GM23338 (cell line): Measurements from ENCODE around the gene MLLT1. TPM values are rescaled to one million over a fixed set of nuclear protein-coding genes. Genes with fewer than 3 reads are reported as not detected.
A peak's percentile ranks its signal among the peaks of the same experiment; 100 is the strongest.

Experiments
- ATAC-seq: fragments of 200-7000 bp; cut with Tn5 transposase; 3 replicates; pipeline ENCODE4 v1.9.1; 2020
- DNase-seq: peaks from one replicate; pipeline ENCODE4 v3.0.0-alpha.2; 2015; ENCODE audit warnings: low spot score
- H2AFZ ChIP-seq: fragments of 200-600 bp; sonication (generic); 2 replicates; pipeline ENCODE4 v1.8.0; 2016; ENCODE audit warnings: antibody characterized with exemption, mild to moderate bottlenecking, moderate library complexity
- H3F3A ChIP-seq: fragments of 200-600 bp; sonication (generic); replicated peaks from 2 replicates; pipeline ENCODE4 v1.8.0; 2017; ENCODE audit warnings: antibody characterized with exemption, mixed run types, low read depth
- H3K27ac ChIP-seq: fragments of 200-600 bp; sonication (generic); 2 replicates; pipeline ENCODE4 v1.6.1; 2016; ENCODE audit warnings: low read depth
- H3K27me3 ChIP-seq: fragments of 200-600 bp; sonication (generic); 2 replicates; pipeline ENCODE4 v1.8.0; 2016; ENCODE audit warnings: mild to moderate bottlenecking, mixed run types, moderate library complexity; ENCODE audit not compliant: insufficient read depth
- H3K36me3 ChIP-seq: fragments of 200-600 bp; sonication (generic); 2 replicates; pipeline ENCODE4 v1.8.0; 2016; ENCODE audit warnings: mild to moderate bottlenecking; ENCODE audit not compliant: insufficient read depth
- H3K4me1 ChIP-seq: fragments of 200-600 bp; sonication (generic); 2 replicates; pipeline ENCODE4 v1.8.0; 2016; ENCODE audit warnings: mild to moderate bottlenecking, moderate library complexity; ENCODE audit not compliant: insufficient read depth
- H3K4me2 ChIP-seq: fragments of 200-600 bp; sonication (generic); 2 replicates; pipeline ENCODE4 v1.7.1; 2017; ENCODE audit warnings: mixed run types
- H3K4me3 ChIP-seq: fragments of 200-600 bp; sonication (generic); 2 replicates; pipeline ENCODE4 v1.6.1; 2016; ENCODE audit warnings: mixed run types
- H3K79me2 ChIP-seq: fragments of 200-600 bp; sonication (generic); replicated peaks from 2 replicates; pipeline ENCODE4 v1.8.0; 2017; ENCODE audit warnings: mild to moderate bottlenecking; ENCODE audit not compliant: insufficient read depth
- H3K9me2 ChIP-seq: fragments of 200-600 bp; sonication (generic); 2 replicates; pipeline ENCODE4 v1.8.0; 2017; ENCODE audit not compliant: insufficient read depth
- H4K20me1 ChIP-seq: fragments of 200-600 bp; sonication (generic); replicated peaks from 2 replicates; pipeline ENCODE4 v1.8.0; 2017; ENCODE audit warnings: mild to moderate bottlenecking; ENCODE audit not compliant: insufficient read depth
- H3K27ac Mint-ChIP-seq: 2 replicates; pipeline ENCODE4 v1.8.0; 2020; ENCODE audit warnings: inconsistent platforms, mild to moderate bottlenecking, moderate library complexity, mixed read lengths
- H3K27me3 Mint-ChIP-seq: 3 replicates; pipeline ENCODE4 v1.8.0; 2022; ENCODE audit warnings: low read depth, mild to moderate bottlenecking, moderate library complexity, mixed read lengths, inconsistent platforms; ENCODE audit not compliant: insufficient read depth, poor library complexity
- H3K36me3 Mint-ChIP-seq: 3 replicates; pipeline ENCODE4 v1.8.0; 2021; ENCODE audit warnings: low read depth, mild to moderate bottlenecking, inconsistent platforms, moderate library complexity, mixed read lengths
- H3K4me1 Mint-ChIP-seq: 3 replicates; pipeline ENCODE4 v1.8.0; 2020; ENCODE audit warnings: mild to moderate bottlenecking, inconsistent platforms, mixed read lengths
- H3K4me3 Mint-ChIP-seq: 3 replicates; pipeline ENCODE4 v1.8.0; 2021; ENCODE audit warnings: moderate library complexity, mild to moderate bottlenecking, inconsistent platforms, mixed read lengths
- H3K9me3 Mint-ChIP-seq: 3 replicates; pipeline ENCODE4 v1.8.0; 2020; ENCODE audit warnings: moderate library complexity, mild to moderate bottlenecking, inconsistent platforms, mixed read lengths
- CREB1 ChIP-seq: fragments of 250-450 bp; sonication (Bioruptor Pico); IDR thresholded peaks from 2 replicates; pipeline ENCODE4 v1.5.0; 2020; ENCODE audit warnings: low read depth, mild to moderate bottlenecking, moderate library complexity
- EZH2 ChIP-seq: fragments of 200-600 bp; sonication (generic); IDR thresholded peaks from one replicate; pipeline ENCODE4 v1.8.0; 2017; ENCODE audit warnings: antibody characterized with exemption, mild to moderate bottlenecking, low read depth; ENCODE audit not compliant: unreplicated experiment
- JUNB ChIP-seq: IDR thresholded peaks from one replicate; pipeline ENCODE4 v1.6.1; 2016; ENCODE audit warnings: antibody characterized with exemption; ENCODE audit not compliant: unreplicated experiment
- NANOG ChIP-seq: IDR thresholded peaks from 2 replicates; pipeline ENCODE4 v1.6.1; 2016; ENCODE audit warnings: antibody characterized with exemption, borderline replicate concordance
- POLR2AphosphoS5 ChIP-seq: IDR thresholded peaks from 2 replicates; pipeline ENCODE4 v1.6.1; 2016; ENCODE audit warnings: antibody characterized with exemption, low read depth
- STAT1 ChIP-seq: IDR thresholded peaks from one replicate; pipeline ENCODE4 v1.6.1; 2016; ENCODE audit warnings: antibody characterized with exemption; ENCODE audit not compliant: unreplicated experiment
- ZNF331 ChIP-seq: fragments of 250-450 bp; sonication (Bioruptor Pico); IDR thresholded peaks from 2 replicates; pipeline ENCODE4 v1.5.0; 2020; ENCODE audit warnings: low read depth, mild to moderate bottlenecking, moderate library complexity
- polyA plus RNA-seq: library from polyadenylated mRNA; unstranded; fragments of >200 nt; fragmentation: Nextera tagmentation; extraction: Ambion mirVana; gene quantifications from 2 replicates; pipeline ENCODE4 v1.2.1, GENCODE V29; 2016
- total RNA-seq: library from RNA; depleted of rRNA; stranded (reverse); fragments of >200 nt; shearing (Covaris generic); gene quantifications from 2 replicates; pipeline ENCODE4 v1.2.3, GENCODE V29; 2014
- TF ChIP-seq, protein P1 (sequence below): IDR thresholded peaks from 2 replicates; pipeline ENCODE4 v1.6.1; 2016; ENCODE audit warnings: antibody characterized with exemption
- TF ChIP-seq, protein P2 (sequence below), 2 experiments: fragments of 200-600 bp in 1 of 2; sonication (generic) in 1 of 2; conservative IDR thresholded peaks; 2 replicates each; pipeline versions ENCODE4 v1.5.1 to v1.6.1; 2016 to 2017; ENCODE audit warnings: antibody characterized with exemption in 2 of 2, low read depth in 2 of 2, mild to moderate bottlenecking in 2 of 2, moderate library complexity in 1 of 2
- TF ChIP-seq, protein P3 (sequence below): IDR thresholded peaks from one replicate; pipeline ENCODE4 v1.6.1; 2018; ENCODE audit warnings: antibody characterized with exemption; ENCODE audit not compliant: unreplicated experiment

MLLT1 gene
- total and polyA plus RNA-seq, 2 experiments from 2014 or later: 17.8 to 23.4 TPM

DNA sequence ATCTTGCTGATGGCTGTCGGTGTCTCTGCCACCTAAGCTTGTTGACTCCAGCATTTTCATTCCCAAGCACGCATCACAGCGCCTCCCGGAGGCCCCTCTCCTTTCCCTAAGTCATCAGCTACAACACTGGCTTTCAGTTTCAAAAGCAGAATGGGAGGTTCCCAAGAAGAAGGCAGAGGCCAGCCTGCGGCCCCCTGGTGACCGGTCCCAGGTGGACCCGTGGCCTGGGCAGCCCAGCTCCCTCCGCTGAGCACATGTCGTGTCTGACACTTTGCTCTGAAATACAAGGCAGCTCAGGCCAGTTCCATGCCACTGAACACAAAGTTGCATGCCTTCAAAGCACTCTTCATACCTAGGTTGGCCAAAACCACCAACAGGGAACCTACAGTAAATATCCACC, 8.5 kb downstream of the MLLT1 start:
- Mint-ChIP-seq H3K27ac (peak overlapping the region; percentile 64), H3K36me3 (peaks cover 33% of the 10 kb centered on the region), H3K4me1 (peaks cover 57% of the 10 kb centered on the region), H3K27me3 (peaks cover 8% of the 10 kb centered on the region), H3K9me3 (no peaks in the 10 kb centered on the region), H3K4me3 (no peak overlapping the region)
- Histone ChIP-seq H3K79me2 (peaks cover 94% of the 10 kb centered on the region), H4K20me1 (peaks cover 48% of the 10 kb centered on the region), H3F3A (0 out of 2 replicates have a peak, but pooled peaks cover 3% of the 10 kb centered on the region), H3K27ac (peak overlapping the region; percentile 93; the same call in 1 of the 2 replicates), H3K4me2 (peak overlapping the region; percentile 75), H3K4me1 (peaks cover 47% of the 10 kb centered on the region), H3K4me3 (peak overlapping the region; percentile 38; the same call in 1 of the 2 replicates), H3K9me2 (no peaks in the 10 kb centered on the region), H2AFZ (no peak overlapping the region), H3K36me3 (peaks cover 9% of the 10 kb centered on the region; the same call in 1 of the 2 replicates), H3K27me3 (no peaks in the 10 kb centered on the region)
- DNase-seq: peak; percentile 62
- ATAC-seq: peak; percentile 52
- TF ChIP-seq EZH2 (no peak), JUNB (no peak), POLR2AphosphoS5 (no peak)
- TF ChIP-seq, protein P1, sequence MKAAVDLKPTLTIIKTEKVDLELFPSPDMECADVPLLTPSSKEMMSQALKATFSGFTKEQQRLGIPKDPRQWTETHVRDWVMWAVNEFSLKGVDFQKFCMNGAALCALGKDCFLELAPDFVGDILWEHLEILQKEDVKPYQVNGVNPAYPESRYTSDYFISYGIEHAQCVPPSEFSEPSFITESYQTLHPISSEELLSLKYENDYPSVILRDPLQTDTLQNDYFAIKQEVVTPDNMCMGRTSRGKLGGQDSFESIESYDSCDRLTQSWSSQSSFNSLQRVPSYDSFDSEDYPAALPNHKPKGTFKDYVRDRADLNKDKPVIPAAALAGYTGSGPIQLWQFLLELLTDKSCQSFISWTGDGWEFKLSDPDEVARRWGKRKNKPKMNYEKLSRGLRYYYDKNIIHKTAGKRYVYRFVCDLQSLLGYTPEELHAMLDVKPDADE: no peak
- TF ChIP-seq, protein P2, sequence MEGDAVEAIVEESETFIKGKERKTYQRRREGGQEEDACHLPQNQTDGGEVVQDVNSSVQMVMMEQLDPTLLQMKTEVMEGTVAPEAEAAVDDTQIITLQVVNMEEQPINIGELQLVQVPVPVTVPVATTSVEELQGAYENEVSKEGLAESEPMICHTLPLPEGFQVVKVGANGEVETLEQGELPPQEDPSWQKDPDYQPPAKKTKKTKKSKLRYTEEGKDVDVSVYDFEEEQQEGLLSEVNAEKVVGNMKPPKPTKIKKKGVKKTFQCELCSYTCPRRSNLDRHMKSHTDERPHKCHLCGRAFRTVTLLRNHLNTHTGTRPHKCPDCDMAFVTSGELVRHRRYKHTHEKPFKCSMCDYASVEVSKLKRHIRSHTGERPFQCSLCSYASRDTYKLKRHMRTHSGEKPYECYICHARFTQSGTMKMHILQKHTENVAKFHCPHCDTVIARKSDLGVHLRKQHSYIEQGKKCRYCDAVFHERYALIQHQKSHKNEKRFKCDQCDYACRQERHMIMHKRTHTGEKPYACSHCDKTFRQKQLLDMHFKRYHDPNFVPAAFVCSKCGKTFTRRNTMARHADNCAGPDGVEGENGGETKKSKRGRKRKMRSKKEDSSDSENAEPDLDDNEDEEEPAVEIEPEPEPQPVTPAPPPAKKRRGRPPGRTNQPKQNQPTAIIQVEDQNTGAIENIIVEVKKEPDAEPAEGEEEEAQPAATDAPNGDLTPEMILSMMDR (conservative IDR thresholded peaks at IDR 0.05; ENCODE audit: low read depth in 2 of 2): peak; percentile 56

DNA sequence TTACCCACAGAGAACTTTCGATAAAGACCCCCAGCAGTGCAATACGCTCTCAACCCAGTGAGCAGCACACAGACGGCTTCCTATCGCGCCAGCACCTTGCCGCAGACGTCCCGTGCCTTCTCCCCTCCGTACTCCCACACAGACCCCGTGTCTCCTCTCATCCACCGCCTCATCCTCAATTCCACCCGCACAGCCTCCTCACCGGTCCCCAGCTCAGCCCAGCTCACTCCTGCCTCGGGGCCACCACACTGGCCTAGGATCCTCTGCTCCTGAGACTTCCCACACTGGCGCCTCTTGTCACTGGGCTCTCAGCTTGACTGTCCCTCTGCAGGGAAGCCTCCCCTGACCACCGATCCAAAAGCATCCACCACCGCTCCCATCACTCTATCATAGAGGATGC, 9.0 kb downstream of the MLLT1 start:
- Histone ChIP-seq H3K79me2 (peaks cover 94% of the 10 kb centered on the region), H3K4me1 (peaks cover 47% of the 10 kb centered on the region), H3K27me3 (no peaks in the 10 kb centered on the region), H3K36me3 (peaks cover 9% of the 10 kb centered on the region; the same call in 1 of the 2 replicates), H3K4me3 (no peak overlapping the region), H4K20me1 (peaks cover 45% of the 10 kb centered on the region), H2AFZ (no peak overlapping the region), H3F3A (0 out of 2 replicates have a peak, but pooled peaks cover 3% of the 10 kb centered on the region), H3K9me2 (no peaks in the 10 kb centered on the region), H3K4me2 (no peak overlapping the region), H3K27ac (peak overlapping the region; percentile 93; the same call in 1 of the 2 replicates)
- Mint-ChIP-seq H3K9me3 (no peaks in the 10 kb centered on the region), H3K4me3 (no peak overlapping the region), H3K4me1 (peaks cover 53% of the 10 kb centered on the region), H3K27me3 (peaks cover 8% of the 10 kb centered on the region), H3K27ac (peak overlapping the region; percentile 64), H3K36me3 (peaks cover 33% of the 10 kb centered on the region)
- ATAC-seq (no peak), DNase-seq (no peak)
- TF ChIP-seq EZH2 (no peak), POLR2AphosphoS5 (no peak), STAT1 (no peak), ZNF331 (CRISPR knock-in tag) (no peak), CREB1 (no peak), NANOG (no peak)
- TF ChIP-seq, protein P3, sequence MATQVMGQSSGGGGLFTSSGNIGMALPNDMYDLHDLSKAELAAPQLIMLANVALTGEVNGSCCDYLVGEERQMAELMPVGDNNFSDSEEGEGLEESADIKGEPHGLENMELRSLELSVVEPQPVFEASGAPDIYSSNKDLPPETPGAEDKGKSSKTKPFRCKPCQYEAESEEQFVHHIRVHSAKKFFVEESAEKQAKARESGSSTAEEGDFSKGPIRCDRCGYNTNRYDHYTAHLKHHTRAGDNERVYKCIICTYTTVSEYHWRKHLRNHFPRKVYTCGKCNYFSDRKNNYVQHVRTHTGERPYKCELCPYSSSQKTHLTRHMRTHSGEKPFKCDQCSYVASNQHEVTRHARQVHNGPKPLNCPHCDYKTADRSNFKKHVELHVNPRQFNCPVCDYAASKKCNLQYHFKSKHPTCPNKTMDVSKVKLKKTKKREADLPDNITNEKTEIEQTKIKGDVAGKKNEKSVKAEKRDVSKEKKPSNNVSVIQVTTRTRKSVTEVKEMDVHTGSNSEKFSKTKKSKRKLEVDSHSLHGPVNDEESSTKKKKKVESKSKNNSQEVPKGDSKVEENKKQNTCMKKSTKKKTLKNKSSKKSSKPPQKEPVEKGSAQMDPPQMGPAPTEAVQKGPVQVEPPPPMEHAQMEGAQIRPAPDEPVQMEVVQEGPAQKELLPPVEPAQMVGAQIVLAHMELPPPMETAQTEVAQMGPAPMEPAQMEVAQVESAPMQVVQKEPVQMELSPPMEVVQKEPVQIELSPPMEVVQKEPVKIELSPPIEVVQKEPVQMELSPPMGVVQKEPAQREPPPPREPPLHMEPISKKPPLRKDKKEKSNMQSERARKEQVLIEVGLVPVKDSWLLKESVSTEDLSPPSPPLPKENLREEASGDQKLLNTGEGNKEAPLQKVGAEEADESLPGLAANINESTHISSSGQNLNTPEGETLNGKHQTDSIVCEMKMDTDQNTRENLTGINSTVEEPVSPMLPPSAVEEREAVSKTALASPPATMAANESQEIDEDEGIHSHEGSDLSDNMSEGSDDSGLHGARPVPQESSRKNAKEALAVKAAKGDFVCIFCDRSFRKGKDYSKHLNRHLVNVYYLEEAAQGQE: no peak
- TF ChIP-seq, protein P1: no peak
- TF ChIP-seq, protein P2 (conservative IDR thresholded peaks at IDR 0.05; ENCODE audit: low read depth in 2 of 2): no peak
